CD4-positive, alpha-beta T cell (primary cell): ENCODE data around the gene HLA-DRA. TPM values are rescaled to one million over a fixed set of nuclear protein-coding genes. Genes with fewer than 3 reads are reported as not detected.

Source experiments
- ATAC-seq: fragments of 200-7000 bp; cut with Tn5 transposase; one replicate; pipeline ENCODE4 v1.10.0; 2022; ENCODE audit warnings: mild to moderate bottlenecking; ENCODE audit not compliant: poor library complexity
- CTCF ChIA-PET: fragments of 350-600 bp; sonication (Branson Sonifier 250); formaldehyde crosslinking; loops from one replicate; lab custom pipeline; 2021; ENCODE audit warnings: antibody characterized with exemption, inconsistent platforms; lab: Charles Lee
- POLR2A ChIA-PET: fragments of 350-600 bp; sonication (Branson Sonifier 250); formaldehyde crosslinking; loops from one replicate; lab custom pipeline; 2021; ENCODE audit warnings: antibody characterized with exemption, inconsistent platforms; lab: Charles Lee
- DNase-seq, 14 experiments: peaks; one replicate each; pipeline ENCODE4 v3.0.0-alpha.2; 2013 to 2020; ENCODE audit warnings: mixed read lengths in 2 of 14
- H3K27ac ChIP-seq, 2 donors: one replicate each; pipeline versions ENCODE4 v1.5.1 to v1.7.0; 2013; ENCODE audit warnings: low read length in 2 of 2, low read depth in 1 of 2, mild to moderate bottlenecking in 1 of 2
- H3K27me3 ChIP-seq, 2 experiments: 1 replicate in 1 of 2; 2 replicates in 1 of 2; pipeline versions ENCODE4 v1.6.1 to v1.7.0; 2013; ENCODE audit warnings: low read length in 2 of 2, control low read depth in 1 of 2, mild to moderate bottlenecking in 1 of 2, moderate library complexity in 1 of 2; ENCODE audit not compliant: insufficient read depth in 2 of 2, control insufficient read depth in 1 of 2
- H3K36me3 ChIP-seq: one replicate; pipeline ENCODE4 v1.6.1; 2013; ENCODE audit warnings: low read length, control low read depth; ENCODE audit not compliant: insufficient read depth
- H3K4me1 ChIP-seq: one replicate; pipeline ENCODE4 v1.6.1; 2013; ENCODE audit warnings: low read length, control low read depth; ENCODE audit not compliant: insufficient read depth
- H3K4me3 ChIP-seq: one replicate; pipeline ENCODE4 v1.5.1; 2013; ENCODE audit warnings: mild to moderate bottlenecking, low read length, moderate library complexity
- H3K9me3 ChIP-seq, 2 experiments: 1 replicate in 1 of 2; 2 replicates in 1 of 2; pipeline versions ENCODE4 v1.6.1 to v1.7.0; 2013; ENCODE audit warnings: low read length in 2 of 2, mild to moderate bottlenecking in 2 of 2, control low read depth in 1 of 2, moderate library complexity in 1 of 2; ENCODE audit not compliant: control insufficient read depth in 1 of 2, insufficient read depth in 1 of 2
- H3K27ac Mint-ChIP-seq: one replicate; pipeline ENCODE4 v1.8.0; 2020; ENCODE audit warnings: mixed read lengths
- H3K27me3 Mint-ChIP-seq: one replicate; pipeline ENCODE4 v1.8.0; 2021; ENCODE audit warnings: mixed read lengths
- H3K36me3 Mint-ChIP-seq: one replicate; pipeline ENCODE4 v1.8.0; 2021; ENCODE audit warnings: low read depth, mixed read lengths
- H3K4me1 Mint-ChIP-seq: one replicate; pipeline ENCODE4 v1.8.0; 2021; ENCODE audit warnings: low read depth, mixed read lengths
- H3K4me3 Mint-ChIP-seq: one replicate; pipeline ENCODE4 v1.8.0; 2020; ENCODE audit warnings: mild to moderate bottlenecking, mixed read lengths
- H3K9me3 Mint-ChIP-seq: one replicate; pipeline ENCODE4 v1.8.0; 2020; ENCODE audit warnings: mixed read lengths
- CTCF ChIP-seq: fragments of 200-600 bp; IDR thresholded peaks from one replicate; pipeline ENCODE4 v1.8.0; 2022; ENCODE audit warnings: antibody characterized with exemption, mild to moderate bottlenecking
- intact Hi-C, 2 experiments: fragments of 100-400 bp; cut with DNase I in 1 of 2; cut with micrococcal nuclease in 1 of 2; formaldehyde crosslinking; loops; one replicate each; pipeline versions ENCODE4 v1.15.1 to v1.9.0; 2023 to 2025; cut with DNase I, micrococcal nuclease
- total RNA-seq, 174 experiments: library from RNA in 2 of 174; stranded (reverse) in 2 of 174; gene quantifications; one replicate each; pipeline ENCODE4 v1.2.3 and lab custom pipeline; 2021 to 2026

HLA-DRA gene
- total RNA-seq, 2 experiments from 2014 or later, result 50.3 to 51.0 TPM

- Mint-ChIP-seq H3K36me3 (no peaks in the 10 kb centered on the region), H3K27me3 (peaks cover 56% of the 10 kb centered on the region), H3K4me1 (peaks cover 4% of the 10 kb centered on the region), H3K9me3 (no peaks in the 10 kb centered on the region), H3K4me3 (no peak within 1 kb of the TSS), H3K27ac (no peak within 1 kb of the TSS)
- peaks cover 12 to 14% of the 10 kb centered on the region in 2 experiments for H3K27me3 ChIP-seq
- ChIA-PET POLR2A (no interaction called here), CTCF (no interaction called here)
- no peaks in the 10 kb centered on the region for H3K4me1 ChIP-seq
- no peak for ATAC-seq
- H3K4me3 ChIP-seq, result no peak within 1 kb of the TSS
- H3K9me3 ChIP-seq, result no peaks in the 10 kb centered on the region
- H3K27ac ChIP-seq, result no peak within 1 kb of the TSS
- no peaks in the 10 kb centered on the region for H3K36me3 ChIP-seq
- no peak for DNase-seq
- intact Hi-C loops, result no loop called here
- TF ChIP-seq CTCF, result no peak
Observed at GRCh38 chr6:32406857-32407256, 32.8 kb upstream of the HLA-DRA start, which contains the start of gene BTNL2. Gene BTNL2 (minus strand): TSS chr6:32407181. CDS start chr6:32407123, 58 bp downstream.

- Mint-ChIP-seq H3K27ac (no peak overlapping the region), H3K4me3 (no peak overlapping the region), H3K4me1 (peaks cover 11% of the 10 kb centered on the region), H3K36me3 (no peaks in the 10 kb centered on the region), H3K9me3 (no peaks in the 10 kb centered on the region), H3K27me3 (peaks cover 65% of the 10 kb centered on the region)
- ChIA-PET CTCF (no interaction called here), POLR2A (interaction anchor here (1.4 kb wide), 1 partner anchor 281 kb away, joined by 3 read pairs; no protein-coding TSS in a partner anchor)
- no peak for DNase-seq
- no peak for TF ChIP-seq CTCF
- H3K4me1 ChIP-seq, result peaks cover 5% of the 10 kb centered on the region
- no peaks in the 10 kb centered on the region for H3K36me3 ChIP-seq
- no peak overlapping the region for H3K4me3 ChIP-seq
- H3K27me3 ChIP-seq, result peaks cover 7 to 10% of the 10 kb centered on the region in 2 experiments
- no peak for ATAC-seq
- H3K9me3 ChIP-seq, result no peaks in the 10 kb centered on the region
- H3K27ac ChIP-seq, result no peak overlapping the region
- intact Hi-C loops, result no loop called here
Observed at GRCh38 chr6:32410906-32411305, 28.8 kb upstream of the HLA-DRA start.

DNA sequence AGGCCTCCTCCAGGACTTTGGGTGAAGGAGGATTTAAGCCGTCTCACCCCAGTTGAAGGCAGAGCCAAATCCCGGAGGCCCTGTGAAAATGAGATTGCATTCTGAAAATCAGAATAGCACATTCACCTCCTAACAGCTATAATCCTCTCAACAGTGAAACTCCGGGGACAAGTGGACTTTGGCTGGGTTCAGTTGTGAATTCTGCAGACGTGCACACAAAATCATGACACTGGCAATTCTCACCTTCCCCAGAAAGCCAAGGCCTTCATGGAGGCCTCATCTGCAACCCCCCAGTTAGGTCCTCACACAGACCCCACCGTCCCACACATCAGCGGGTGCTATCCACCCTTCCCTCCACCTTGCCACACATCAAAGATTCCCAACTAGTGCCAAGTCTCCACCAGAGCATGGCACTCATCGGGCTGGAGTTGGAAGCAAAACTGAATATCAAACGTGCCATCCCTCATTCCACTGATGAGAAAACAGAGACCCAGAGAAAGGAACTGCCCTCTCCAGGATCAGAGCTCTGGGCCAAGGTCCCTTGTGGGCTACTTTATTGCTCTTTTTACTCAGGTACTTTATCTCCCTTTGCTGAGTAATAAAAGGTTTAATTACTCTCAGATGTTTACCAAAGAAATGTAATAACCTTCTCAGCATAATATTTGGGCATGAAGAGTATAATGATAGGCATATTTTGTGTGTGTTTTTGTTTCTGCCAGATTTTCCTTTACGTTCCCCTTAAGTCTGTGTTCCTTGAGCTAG, 27.9 kb upstream of the HLA-DRA start:
- DNase-seq, result no peak
- CTCF ChIA-PET, result interaction anchor here (2.5 kb wide), 1 partner anchor 291 kb away, joined by 9 read pairs; no protein-coding TSS in a partner anchor
- no peaks in the 10 kb centered on the region for H3K36me3 ChIP-seq
- no peak overlapping the region for H3K27ac Mint-ChIP-seq
- POLR2A ChIA-PET, result interaction anchor here (1.4 kb wide), 1 partner anchor 280 kb away, joined by 3 read pairs; no protein-coding TSS in a partner anchor
- no peak overlapping the region for H3K4me3 ChIP-seq
- peaks cover 10 to 17% of the 10 kb centered on the region in 2 experiments for H3K27me3 ChIP-seq
- no peak for TF ChIP-seq CTCF
- no peaks in the 10 kb centered on the region for H3K36me3 Mint-ChIP-seq
- peaks cover 65% of the 10 kb centered on the region for H3K27me3 Mint-ChIP-seq
- H3K4me1 ChIP-seq, result peaks cover 5% of the 10 kb centered on the region
- H3K27ac ChIP-seq, result no peak overlapping the region
- no peak overlapping the region for H3K4me3 Mint-ChIP-seq
- no peaks in the 10 kb centered on the region for H3K9me3 Mint-ChIP-seq
- ATAC-seq, result no peak
- intact Hi-C loops, result no loop called here
- H3K4me1 Mint-ChIP-seq, result peaks cover 11% of the 10 kb centered on the region
- H3K9me3 ChIP-seq, result no peaks in the 10 kb centered on the region
